Left renal pelvis (tissue), 4 donors: Measurements from ENCODE around the gene NKX3-2. TPM values are rescaled to one million over a fixed set of nuclear protein-coding genes. Genes with fewer than 3 reads are reported as not detected.

Source experiments
- DNase-seq, 4 donors: peaks; one replicate each; pipeline ENCODE4 v3.0.0-alpha.2; 2013; ENCODE audit warnings: low read depth in 4 of 4, low spot score in 3 of 4
- polyA plus RNA-seq, 4 donors: library from polyadenylated mRNA; unstranded; fragments of 120-200 nt; gene quantifications; one replicate each; pipeline ENCODE4 v1.2.1, GENCODE V29; 2013; ENCODE audit not compliant: insufficient read length in 4 of 4

Gene NKX3-2
- polyA plus RNA-seq, 4 donors: 0.06 TPM; not detected in 3

DNA sequence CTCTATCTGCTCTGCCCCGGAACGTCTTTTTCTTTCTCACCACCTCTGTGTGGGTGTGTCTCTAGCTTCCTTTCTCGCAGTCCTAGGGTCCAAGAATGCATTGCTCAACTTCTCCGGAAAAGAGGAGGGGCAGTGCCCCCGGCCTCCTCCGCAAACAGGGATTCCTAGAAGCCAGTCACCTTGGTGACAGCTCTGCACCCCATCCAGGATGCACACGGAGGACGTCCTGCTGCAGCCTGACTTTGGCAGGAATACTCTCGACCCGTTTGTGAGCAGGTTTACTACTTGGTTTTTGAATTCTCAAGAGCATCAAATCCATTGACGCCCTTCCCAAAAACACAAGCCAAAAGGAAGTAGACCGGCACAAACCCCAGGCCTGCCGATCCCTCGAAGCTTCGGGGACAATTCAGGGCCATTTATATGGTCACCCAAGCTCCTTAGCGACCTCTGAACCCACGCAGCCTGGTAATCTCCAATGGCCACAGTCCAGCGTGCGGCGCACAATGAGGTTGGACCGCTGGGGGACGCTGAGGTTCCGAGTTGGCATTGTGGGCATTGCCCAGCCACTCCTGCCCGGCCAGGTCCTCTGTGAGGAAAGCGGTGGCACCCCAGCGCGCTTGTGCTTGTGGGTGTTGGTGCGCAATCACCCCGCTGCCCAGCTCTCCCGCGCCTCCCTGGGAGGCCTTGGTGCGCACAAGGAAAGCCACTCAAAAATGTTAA is 9.8 kb downstream of the NKX3-2 start:
- no peak for DNase-seq

- no peak for DNase-seq
Observed at GRCh38 chr4:13533670-13534343, 10.5 kb downstream of the NKX3-2 start.

- no peak for DNase-seq
Observed at GRCh38 chr4:13531625-13531998, 12.7 kb downstream of the NKX3-2 start.

- DNase-seq: no peak
Observed at GRCh38 chr4:13530823-13531624, 13.3 kb downstream of the NKX3-2 start.

DNA sequence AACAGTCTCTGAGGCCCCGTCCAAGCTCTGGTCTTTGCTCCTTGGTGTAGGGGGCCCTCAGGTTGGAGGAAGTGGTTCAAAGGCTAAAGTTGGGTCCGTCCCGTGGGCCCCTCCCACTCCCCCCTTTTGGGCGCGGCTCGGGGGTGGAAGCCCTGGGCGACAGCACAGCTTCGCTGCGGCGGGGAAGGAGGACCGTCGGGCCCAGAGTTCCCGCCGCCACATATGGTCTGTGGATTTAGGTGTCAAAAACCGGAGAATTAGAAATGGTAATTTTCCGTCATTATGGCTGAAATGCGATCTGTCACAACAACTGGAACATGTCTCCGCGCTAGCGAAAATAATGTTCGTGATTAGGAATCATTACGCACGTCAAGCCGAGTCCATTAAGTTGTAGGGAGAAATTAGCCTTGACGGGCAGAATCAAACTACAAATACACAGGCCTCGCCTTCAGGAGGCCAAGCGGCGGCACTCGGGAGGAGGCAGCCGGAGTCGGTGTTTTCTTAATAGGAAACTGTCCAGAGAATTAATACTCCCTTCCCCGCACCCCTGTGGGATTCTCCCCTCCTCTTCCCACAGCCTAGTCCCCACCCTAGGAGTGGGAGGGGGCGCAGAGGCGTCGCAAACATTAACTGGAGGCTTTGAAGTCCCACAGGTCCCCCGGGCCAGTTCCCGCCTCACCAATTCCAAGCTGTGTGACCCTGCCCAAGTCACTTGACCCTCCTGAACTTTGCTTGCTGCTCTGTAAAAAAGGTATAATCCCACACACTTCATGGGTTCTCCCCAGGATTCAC is 15.0 kb downstream of the NKX3-2 start:
- DNase-seq: no peak

- no peak for DNase-seq
Observed at GRCh38 chr4:13528821-13529127, 15.5 kb downstream of the NKX3-2 start.

DNA sequence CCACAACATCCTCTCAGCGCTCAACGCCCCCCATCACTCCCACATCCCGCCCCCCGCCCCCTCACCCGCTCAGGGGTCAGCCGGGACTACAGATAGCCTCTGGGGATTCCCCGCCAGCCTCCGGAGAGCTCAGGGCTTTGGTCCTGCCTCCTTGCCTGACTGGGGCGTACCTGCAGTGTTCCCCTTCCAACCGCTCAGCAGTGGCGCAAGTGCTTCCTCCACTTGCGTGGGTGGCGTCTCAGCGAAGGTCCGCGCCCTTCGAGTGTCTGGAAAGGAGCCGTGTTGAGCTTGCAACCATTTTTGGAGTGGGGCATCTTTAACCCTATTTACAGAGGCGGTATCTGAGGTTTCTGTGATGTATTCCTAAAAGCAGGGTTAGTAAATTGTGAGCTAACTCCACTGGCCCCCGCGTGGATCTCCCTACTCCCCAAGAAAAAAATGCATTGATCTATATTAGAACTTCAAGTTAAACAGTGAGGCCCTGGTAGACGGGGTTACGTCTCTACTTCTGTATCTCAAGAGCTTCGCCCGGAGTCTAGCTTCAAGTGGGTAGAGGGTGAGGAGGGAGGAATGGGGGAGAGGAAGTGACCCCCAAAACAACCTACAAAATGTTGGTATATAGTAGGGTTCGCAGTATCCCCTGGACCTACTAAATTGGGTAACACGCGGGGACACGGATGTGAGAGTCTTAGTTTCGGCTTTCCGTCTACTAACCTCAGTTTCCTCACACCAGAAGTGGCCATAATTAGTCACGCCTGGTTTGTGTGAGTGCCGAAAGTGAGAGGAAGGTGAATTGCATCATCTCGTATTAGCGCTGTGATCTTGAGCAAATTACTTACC is 16.1 kb downstream of the NKX3-2 start:
- no peak for DNase-seq

GRCh38 chr4:13527192-13527980 is 16.9 kb downstream of the NKX3-2 start:
- no peak for DNase-seq

DNA sequence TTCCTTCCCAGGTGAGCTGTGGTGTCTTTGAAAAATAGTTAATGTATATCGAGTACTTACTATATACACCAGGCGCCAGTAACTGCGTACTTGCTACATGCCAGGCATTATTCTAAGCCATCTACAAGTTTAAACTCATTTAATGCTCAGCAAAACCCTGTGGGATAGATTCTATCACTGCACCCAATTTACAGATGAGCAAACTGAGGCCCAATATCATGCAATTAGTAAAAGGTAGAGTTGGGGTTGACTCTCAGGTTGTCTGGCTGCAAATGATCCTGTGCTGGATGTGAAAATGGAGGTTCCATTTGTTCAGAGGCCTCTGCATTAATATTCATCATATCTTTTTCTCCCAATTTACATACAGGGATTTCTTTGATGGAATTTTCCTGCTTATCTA is 17.6 kb downstream of the NKX3-2 start:
- DNase-seq: no peak

DNA sequence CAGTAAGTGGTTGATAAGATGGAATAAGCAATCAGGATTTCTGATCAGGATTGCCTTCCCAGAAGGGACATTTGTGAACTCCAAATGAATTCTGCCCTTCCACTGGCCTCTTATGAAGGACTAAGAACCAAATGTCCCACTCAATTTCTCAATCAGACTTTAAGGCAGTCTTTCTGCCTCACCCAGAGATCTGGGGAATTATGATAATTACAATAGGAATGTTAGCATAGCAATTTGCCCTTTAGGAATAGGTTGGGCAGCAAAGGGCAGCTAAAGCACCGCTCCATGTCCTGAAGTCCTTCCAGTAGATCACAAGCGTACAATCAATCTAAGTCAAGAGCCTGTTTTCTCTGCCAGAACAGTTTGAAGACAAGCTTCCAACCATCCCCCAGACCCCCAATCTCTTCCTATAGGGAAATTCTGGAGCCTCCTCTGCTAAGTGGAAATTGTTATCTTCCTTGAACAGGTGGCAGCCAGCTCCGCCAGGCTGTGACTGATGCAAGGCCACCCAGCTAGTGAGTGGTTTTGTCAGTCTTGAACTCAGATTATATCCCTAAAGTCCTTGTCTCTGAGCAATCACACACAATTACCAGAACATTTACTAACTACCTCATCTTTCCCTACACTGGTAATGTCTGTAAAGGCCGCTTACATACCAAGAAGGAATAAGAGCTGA is 18.6 kb downstream of the NKX3-2 start:
- DNase-seq: no peak

DNA sequence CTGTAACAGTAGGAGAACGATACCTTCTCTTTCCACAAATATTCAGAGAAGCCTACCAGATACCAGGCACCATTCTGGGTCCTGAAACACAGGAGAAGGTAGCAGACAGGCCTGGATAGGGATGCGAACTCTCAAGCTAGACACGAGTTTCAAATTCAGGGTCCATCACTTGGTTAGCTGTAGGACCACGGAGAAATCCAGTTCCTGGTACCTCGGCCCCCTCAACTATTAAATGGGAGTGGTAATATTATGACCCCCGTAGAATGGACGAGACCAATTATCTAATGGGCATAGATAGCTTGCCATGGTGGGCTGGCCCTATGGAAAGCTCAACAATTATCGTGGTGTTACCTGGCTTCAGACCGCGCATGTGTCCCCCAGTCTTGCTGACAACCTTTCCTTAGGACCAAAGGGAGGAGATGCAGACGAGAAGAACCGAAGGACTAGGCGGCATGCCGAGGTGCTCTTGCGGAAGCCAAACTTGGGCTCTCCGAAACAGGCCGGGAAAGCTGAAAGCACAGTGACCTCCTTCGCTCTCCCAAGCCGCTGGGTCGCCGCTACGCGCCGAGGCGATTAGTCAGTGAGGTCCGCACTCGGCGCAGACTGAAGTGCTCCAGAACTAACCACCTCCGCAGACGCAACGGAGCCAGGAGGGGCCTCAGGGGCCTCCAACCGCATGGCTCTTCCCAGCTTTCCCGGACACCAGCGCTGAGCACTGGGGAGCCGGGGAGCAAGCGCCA is 19.6 kb downstream of the NKX3-2 start:
- DNase-seq: no peak

DNA sequence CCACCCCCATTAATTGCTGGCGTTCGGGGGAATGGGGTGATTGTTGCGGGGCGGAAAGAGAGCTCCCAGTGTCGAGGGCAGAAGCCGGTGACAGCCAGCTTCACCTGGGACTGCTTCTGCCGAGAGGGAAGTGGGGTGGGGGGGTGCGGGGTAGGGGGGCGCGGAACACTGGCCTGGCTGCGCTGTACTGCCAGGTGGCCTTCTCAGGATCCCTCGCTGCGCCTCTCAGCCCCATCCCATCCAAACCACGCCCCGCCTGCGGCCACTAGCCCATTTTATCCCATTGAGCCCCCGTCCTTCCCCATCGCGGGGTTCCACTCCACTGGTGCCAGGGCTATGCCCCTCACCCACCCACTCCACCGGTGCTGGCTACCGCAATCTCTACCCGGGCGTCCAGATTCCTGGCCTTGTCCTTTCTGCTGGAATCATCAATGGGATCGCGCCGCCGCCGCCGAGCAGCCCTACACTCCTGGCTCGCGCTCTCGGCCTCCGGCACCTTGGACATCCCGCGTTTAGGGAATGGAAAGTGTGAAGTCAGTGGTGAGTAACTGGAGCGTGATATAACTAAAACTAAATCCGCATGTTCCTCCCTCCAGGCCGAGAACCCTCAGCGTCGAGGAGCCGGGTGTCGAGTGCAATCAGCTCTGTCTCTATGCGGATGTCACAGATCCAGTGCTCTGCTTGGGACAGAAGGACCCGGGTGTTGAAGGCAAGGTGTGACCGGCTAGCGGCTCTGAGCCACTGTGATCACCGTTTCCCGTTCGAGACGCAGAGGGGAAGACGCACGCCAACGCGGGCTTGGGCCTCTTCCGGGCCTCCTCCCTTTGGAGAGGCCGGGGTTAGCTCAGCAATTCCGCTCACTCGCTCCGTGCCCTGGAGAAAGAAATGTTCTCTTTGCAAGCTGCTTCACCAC is 20.5 kb downstream of the NKX3-2 start:
- no peak for DNase-seq

DNA sequence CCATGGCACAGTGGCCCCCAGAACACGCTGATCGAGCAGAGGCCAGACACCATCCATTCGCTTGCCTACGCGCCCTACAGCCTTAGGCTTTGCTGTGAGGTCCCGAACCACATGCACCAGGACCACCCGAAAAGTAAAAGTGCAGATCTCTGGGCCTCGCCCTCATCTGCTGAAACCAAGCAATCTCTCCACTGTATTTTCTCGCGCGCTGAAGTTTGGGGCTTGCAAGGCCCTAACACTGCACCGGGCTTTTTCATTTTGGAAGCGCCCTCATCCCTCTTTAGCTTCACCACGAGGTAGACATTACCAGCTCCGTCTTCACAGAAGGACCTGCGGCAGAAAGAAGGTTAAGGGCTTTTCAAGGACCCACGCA is 21.2 kb downstream of the NKX3-2 start:
- DNase-seq: no peak

DNA sequence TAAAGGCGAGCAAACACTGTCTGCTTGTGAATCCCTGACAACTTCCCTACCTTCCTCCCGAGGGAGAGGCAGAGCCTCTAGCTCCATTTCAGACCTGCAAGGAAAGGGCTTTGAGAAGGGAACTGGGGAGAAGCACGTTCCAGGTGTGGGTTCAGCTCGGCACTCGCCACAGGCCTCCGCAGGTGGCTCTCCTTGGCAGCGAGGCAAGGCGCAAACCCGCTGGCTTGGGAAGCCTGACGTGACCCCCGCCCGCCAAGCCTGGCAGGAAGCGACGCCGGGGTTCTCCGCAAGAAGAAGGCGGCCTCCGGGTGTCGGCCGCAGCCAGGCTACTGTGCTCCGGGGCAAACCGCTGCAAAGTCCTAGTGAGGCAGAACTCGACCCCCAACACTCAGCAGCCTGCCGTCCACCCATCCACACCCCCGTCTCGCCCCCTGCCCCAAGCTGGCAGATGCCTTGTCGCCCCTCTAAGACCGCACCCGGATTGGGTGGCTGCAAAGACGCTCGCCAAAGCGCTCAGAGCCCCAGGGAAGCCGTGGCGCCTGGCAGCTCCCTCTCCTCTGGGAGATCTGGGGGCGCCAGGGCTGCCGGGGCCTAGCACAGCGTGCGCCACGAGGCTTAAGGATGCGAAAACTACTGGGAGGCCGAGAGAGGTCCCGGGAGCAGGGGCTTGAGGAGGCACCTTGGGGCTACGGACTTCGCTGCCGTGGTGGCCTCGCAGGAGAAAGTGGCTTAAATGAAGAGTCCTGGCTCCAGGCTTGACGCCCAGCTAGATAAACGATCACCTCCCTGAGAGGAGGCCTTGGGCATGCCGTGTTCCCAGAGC is 21.8 kb downstream of the NKX3-2 start:
- DNase-seq: no peak

DNA sequence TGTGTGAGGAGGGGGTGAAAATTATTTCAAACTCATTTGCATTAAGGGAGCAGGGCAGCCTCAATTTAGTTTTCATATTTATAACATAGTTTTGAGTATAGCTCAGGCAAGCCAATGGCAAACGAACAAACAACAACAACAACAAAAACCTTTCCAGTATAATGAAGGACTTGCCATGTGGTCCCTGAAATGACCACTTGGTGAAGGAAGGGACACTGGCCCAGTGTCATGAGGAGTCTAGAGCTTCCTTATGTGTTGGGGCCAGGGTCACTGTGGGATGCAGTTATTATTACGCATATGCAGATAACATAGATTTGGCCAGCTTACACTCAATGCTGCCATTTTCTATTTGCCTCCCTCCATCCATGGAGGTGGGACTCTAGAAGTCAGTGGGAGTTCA is 23.3 kb downstream of the NKX3-2 start:
- DNase-seq: no peak

GRCh38 chr4:13516315-13516860 is 27.9 kb downstream of the NKX3-2 start:
- no peak for DNase-seq
